SK-N-SH (cell line): ENCODE data around the gene ADAMTS17. TPM values are rescaled to one million over a fixed set of nuclear protein-coding genes. Genes with fewer than 3 reads are reported as not detected.

Experiments
- CTCF ChIA-PET: fragments of 300-600, 350-600 bp; formaldehyde crosslinking; extraction: SDS; loops from one replicate; lab custom pipeline; 2021; lab: Yijun Ruan, JAX
- POLR2A ChIA-PET: fragments of 350-600 bp; sonication (Branson Sonifier 250); formaldehyde crosslinking; extraction: SDS; loops from one replicate; lab custom pipeline; 2020; ENCODE audit warnings: antibody characterized with exemption, inconsistent platforms; lab: Yijun Ruan, JAX
- DNase-seq: peaks from one replicate; pipeline ENCODE4 v3.0.0; 2012
- H2AFZ ChIP-seq: fragments of 200-600 bp; sonication (generic); 2 replicates; pipeline ENCODE4 v1.8.1; 2016; ENCODE audit warnings: antibody characterized with exemption, mild to moderate bottlenecking, low read depth
- H3F3A ChIP-seq: fragments of 200-600 bp; sonication (generic); replicated peaks from 2 replicates; pipeline ENCODE3; 2016; ENCODE audit warnings: antibody characterized with exemption, mild to moderate bottlenecking; ENCODE audit not compliant: insufficient read depth
- H3K27ac ChIP-seq, 2 experiments: fragments of 200-500 bp in 1 of 2; fragments of 200-600 bp in 1 of 2; sonication (Bioruptor generic) in 1 of 2; sonication (generic), shearing (Covaris generic) in 1 of 2; 2 replicates each; pipeline versions ENCODE4 v1.5.1 to v1.6.1; 2014 to 2016; ENCODE audit warnings: low read depth in 2 of 2, inconsistent platforms in 1 of 2, low read length in 1 of 2, mild to moderate bottlenecking in 1 of 2, mixed read lengths in 1 of 2
- H3K27me3 ChIP-seq: fragments of 200-600 bp; sonication (generic), shearing (Covaris generic); 2 replicates; pipeline ENCODE4 v1.6.1; 2016; ENCODE audit warnings: mixed run types; ENCODE audit not compliant: insufficient read depth
- H3K36me3 ChIP-seq, 2 experiments: fragments of 200-500 bp in 1 of 2; fragments of 200-600 bp in 1 of 2; sonication (Bioruptor generic) in 1 of 2; sonication (generic) in 1 of 2; replicated peaks in 1 of 2; 2 replicates each; pipeline versions ENCODE3 to v1.5.1; 2014 to 2016; ENCODE audit warnings: low read length in 1 of 2, mild to moderate bottlenecking in 1 of 2; ENCODE audit not compliant: insufficient read depth in 2 of 2, control insufficient read depth in 1 of 2
- H3K4me1 ChIP-seq, 2 experiments: fragments of 200-500 bp in 1 of 2; fragments of 200-600 bp in 1 of 2; sonication (Bioruptor generic) in 1 of 2; sonication (generic), shearing (Covaris generic) in 1 of 2; 2 replicates each; pipeline versions ENCODE4 v1.5.1 to v1.6.1; 2014 to 2016; ENCODE audit warnings: low read depth in 1 of 2, low read length in 1 of 2, mixed run types in 1 of 2; ENCODE audit not compliant: insufficient read depth in 2 of 2, control insufficient read depth in 1 of 2
- H3K4me2 ChIP-seq: fragments of 200-600 bp; sonication (generic), shearing (Covaris generic); 2 replicates; pipeline ENCODE4 v1.6.1; 2017; ENCODE audit warnings: mixed run types
- H3K4me3 ChIP-seq, 2 experiments: fragments of 200-500 bp in 1 of 2; fragments of 200-600 bp in 1 of 2; sonication (Bioruptor generic) in 1 of 2; sonication (generic), shearing (Covaris generic) in 1 of 2; 2 replicates each; pipeline versions ENCODE4 v1.5.1 to v1.8.1; 2014 to 2016; ENCODE audit warnings: low read depth in 2 of 2, inconsistent platforms in 1 of 2, low read length in 1 of 2, mild to moderate bottlenecking in 1 of 2, mixed read lengths in 1 of 2, moderate library complexity in 1 of 2
- H3K79me2 ChIP-seq: fragments of 200-600 bp; sonication (generic); 2 replicates; pipeline ENCODE4 v1.8.1; 2017; ENCODE audit warnings: mild to moderate bottlenecking; ENCODE audit not compliant: insufficient read depth
- H3K9ac ChIP-seq: fragments of 200-600 bp; sonication (generic); 2 replicates; pipeline ENCODE4 v1.6.1; 2017; ENCODE audit warnings: mixed run types
- H3K9me2 ChIP-seq: fragments of 200-600 bp; sonication (generic); 2 replicates; pipeline ENCODE4 v1.6.1; 2017; ENCODE audit warnings: mixed run types
- H3K9me3 ChIP-seq: fragments of 200-600 bp; sonication (generic); 2 replicates; pipeline ENCODE4 v1.6.1; 2017; ENCODE audit warnings: mixed run types, mild to moderate bottlenecking, moderate library complexity
- H4K20me1 ChIP-seq: fragments of 200-600 bp; sonication (generic); 2 replicates; pipeline ENCODE4 v1.6.1; 2017; ENCODE audit warnings: mild to moderate bottlenecking, mixed run types; ENCODE audit not compliant: insufficient read depth
- ELF1 ChIP-seq: IDR thresholded peaks from 2 replicates; pipeline ENCODE4 v1.4.0; 2012
- EZH2phosphoT487 ChIP-seq: fragments of 200-600 bp; sonication (generic); IDR thresholded peaks from 2 replicates; pipeline ENCODE4 v1.6.1; 2017; ENCODE audit warnings: low read depth, mixed run types, mild to moderate bottlenecking, antibody characterized with exemption, moderate library complexity, borderline replicate concordance
- GATA2 ChIP-seq: sonication (generic); formaldehyde crosslinking; IDR thresholded peaks from 2 replicates; pipeline ENCODE4 v1.5.0; 2020; ENCODE audit warnings: mild to moderate bottlenecking, missing genetic modification reagents
- JUND ChIP-seq: IDR thresholded peaks from 2 replicates; pipeline ENCODE4 v1.4.0; 2012
- MEF2A ChIP-seq: IDR thresholded peaks from 2 replicates; pipeline ENCODE4 v1.4.0; 2012; ENCODE audit warnings: low read depth, borderline replicate concordance
- MXI1 ChIP-seq: IDR thresholded peaks from 2 replicates; pipeline ENCODE4 v1.6.1; 2012; ENCODE audit warnings: mild to moderate bottlenecking, low read depth, low read length, improper control_type of control experiment
- NFIC ChIP-seq: IDR thresholded peaks from 2 replicates; pipeline ENCODE4 v1.4.0; 2012; ENCODE audit warnings: borderline replicate concordance
- NRF1 ChIP-seq: IDR thresholded peaks from 2 replicates; pipeline ENCODE4 v1.6.1; 2012; ENCODE audit warnings: low read depth, mild to moderate bottlenecking, low read length
- RAD21 ChIP-seq: IDR thresholded peaks from 2 replicates; pipeline ENCODE4 v1.6.1; 2012; ENCODE audit warnings: mild to moderate bottlenecking, low read length
- RCOR1 ChIP-seq: fragments of 150-350 bp; IDR thresholded peaks from 2 replicates; pipeline ENCODE4 v1.6.1; 2017; ENCODE audit warnings: antibody characterized with exemption, low read length
- RFX5 ChIP-seq: IDR thresholded peaks from 2 replicates; pipeline ENCODE4 v1.6.1; 2012; ENCODE audit warnings: mild to moderate bottlenecking, improper control_type of control experiment, low read length
- SIN3A ChIP-seq: IDR thresholded peaks from 2 replicates; pipeline ENCODE4 v1.6.1; 2012; ENCODE audit warnings: low read depth, mild to moderate bottlenecking, low read length, moderate library complexity, borderline replicate concordance
- SMC3 ChIP-seq: IDR thresholded peaks from 2 replicates; pipeline ENCODE4 v1.6.1; 2012; ENCODE audit warnings: low read depth, low read length, improper control_type of control experiment
- TAF1 ChIP-seq: IDR thresholded peaks from 2 replicates; pipeline ENCODE4 v1.6.1; 2012; ENCODE audit warnings: low read depth, mild to moderate bottlenecking, low read length, moderate library complexity, borderline replicate concordance
- TCF12 ChIP-seq: IDR thresholded peaks from 2 replicates; pipeline ENCODE4 v1.4.0; 2012
- TEAD4 ChIP-seq: IDR thresholded peaks from 2 replicates; pipeline ENCODE4 v1.4.0; 2012; ENCODE audit warnings: mild to moderate bottlenecking, borderline replicate concordance; ENCODE audit not compliant: insufficient read depth
- WGBS: methylation state at CpG from one replicate; pipeline ENCODE4 v1.1.6; 2017; ENCODE audit warnings: low lambda C conversion rate; 5-methylcytosine and 5-hydroxymethylcytosine counted together
- polyA plus RNA-seq, 3 experiments: library from polyadenylated mRNA; depleted of rRNA; stranded (reverse); fragments of >200 nt; gene quantifications; 2 replicates each; pipeline ENCODE4 v1.2.3, GENCODE V29; 2012
- TF ChIP-seq, protein P1 (sequence below): IDR thresholded peaks from 2 replicates; pipeline ENCODE4; 2012
- TF ChIP-seq, protein P2 (sequence below): fragments of 150-350 bp; IDR thresholded peaks from 2 replicates; pipeline ENCODE4 v1.6.1; 2017; ENCODE audit warnings: antibody characterized with exemption, low read length, low read depth, borderline replicate concordance
- TF ChIP-seq, protein P3 (sequence below): IDR thresholded peaks from 2 replicates; pipeline ENCODE4 v1.4.0; 2012; ENCODE audit warnings: low read depth, borderline replicate concordance
- TF ChIP-seq, protein P4 (sequence below): IDR thresholded peaks from 2 replicates; pipeline ENCODE4 v1.6.1; 2012; ENCODE audit warnings: mild to moderate bottlenecking, low read depth, low read length, moderate library complexity

ADAMTS17 gene
- polyA plus RNA-seq, 1 of the 3 experiments (the other 2 are of a cell fraction), result not detected

DNA sequence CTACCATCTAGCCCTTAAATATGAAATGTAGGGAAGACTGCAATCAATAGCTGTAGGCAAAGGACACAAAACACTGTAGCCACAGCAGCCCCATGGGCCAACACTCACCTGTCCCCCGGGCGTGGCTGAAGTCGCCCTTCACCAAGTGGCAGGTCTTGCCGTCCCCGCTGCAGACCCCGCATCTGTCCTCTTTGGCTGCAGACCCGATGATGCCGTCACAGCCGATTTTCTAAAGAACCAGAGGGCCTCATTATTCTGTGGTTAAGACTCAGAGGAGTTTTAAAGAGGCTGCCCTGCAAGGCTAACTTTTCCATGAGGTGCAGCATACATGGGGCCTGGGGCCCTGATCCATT lies 245.6 kb downstream of the ADAMTS17 start (continued):
- no peak for TF ChIP-seq ELF1
- TF ChIP-seq SMC3, result no peak
- TF ChIP-seq, all 33 proteins: peak for 0

DNA sequence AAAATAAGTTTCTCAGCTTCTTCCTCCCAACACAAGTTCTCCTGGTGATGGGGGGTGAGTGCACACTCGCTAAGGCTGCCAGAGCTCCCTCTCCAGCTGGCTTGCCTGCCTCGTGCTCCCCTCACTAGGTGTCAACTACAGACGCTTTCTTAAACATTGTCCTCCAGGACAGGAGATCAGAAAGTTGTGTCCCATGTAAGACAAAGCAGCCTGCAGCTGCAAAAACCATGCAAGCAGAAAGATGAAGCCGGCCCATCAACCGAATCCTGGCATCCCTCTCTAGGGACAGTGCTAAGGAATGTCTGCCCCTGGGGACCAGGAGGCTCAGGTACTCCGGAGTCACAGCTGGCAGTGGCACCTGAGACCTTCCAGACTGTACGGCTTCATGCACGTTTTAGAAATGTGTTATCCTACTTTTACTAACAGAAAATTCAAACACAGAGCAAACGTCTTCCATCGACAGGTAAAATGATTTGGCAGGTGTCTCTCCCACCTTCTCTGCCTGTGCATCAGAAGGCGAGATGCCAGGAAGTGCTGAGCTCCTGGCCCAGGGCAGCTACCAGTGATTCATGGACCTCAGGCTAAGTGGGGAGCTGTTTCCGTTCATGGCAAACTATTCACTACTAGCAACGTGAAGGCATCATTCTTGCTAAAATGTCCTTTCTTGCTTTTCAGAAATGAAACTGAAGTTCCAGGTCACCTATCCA lies 246.1 kb downstream of the ADAMTS17 start:
- Histone ChIP-seq H3K4me1 (no peaks in the 10 kb centered on the region; a peak in 1 of 4 replicates), H3K79me2 (no peaks in the 10 kb centered on the region), H4K20me1 (no peaks in the 10 kb centered on the region), H3F3A (no peaks in the 10 kb centered on the region), H3K27me3 (no peaks in the 10 kb centered on the region), H3K27ac (no peak overlapping the region), H3K4me2 (no peak overlapping the region), H3K9me2 (no peaks in the 10 kb centered on the region), H3K9ac (no peak overlapping the region), H3K36me3 (no peaks in the 10 kb centered on the region), H2AFZ (no peak overlapping the region), H3K9me3 (no peaks in the 10 kb centered on the region), H3K4me3 (no peak overlapping the region)
- CTCF ChIA-PET, result interaction anchor here (0.9 kb wide), 1 partner anchor 243 kb away, joined by 3 read pairs; no protein-coding TSS in a partner anchor
- no peak for TF ChIP-seq NRF1
- no peak for TF ChIP-seq TAF1
- no peak for TF ChIP-seq TCF12
- TF ChIP-seq SIN3A, result no peak
- TF ChIP-seq, protein P1, sequence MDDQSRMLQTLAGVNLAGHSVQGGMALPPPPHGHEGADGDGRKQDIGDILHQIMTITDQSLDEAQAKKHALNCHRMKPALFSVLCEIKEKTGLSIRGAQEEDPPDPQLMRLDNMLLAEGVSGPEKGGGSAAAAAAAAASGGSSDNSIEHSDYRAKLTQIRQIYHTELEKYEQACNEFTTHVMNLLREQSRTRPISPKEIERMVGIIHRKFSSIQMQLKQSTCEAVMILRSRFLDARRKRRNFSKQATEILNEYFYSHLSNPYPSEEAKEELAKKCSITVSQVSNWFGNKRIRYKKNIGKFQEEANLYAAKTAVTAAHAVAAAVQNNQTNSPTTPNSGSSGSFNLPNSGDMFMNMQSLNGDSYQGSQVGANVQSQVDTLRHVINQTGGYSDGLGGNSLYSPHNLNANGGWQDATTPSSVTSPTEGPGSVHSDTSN, result no peak
- no peak for TF ChIP-seq EZH2phosphoT487
- TF ChIP-seq GATA2 (CRISPR knock-in tag), result no peak
- TF ChIP-seq RAD21, result no peak
- no peak for TF ChIP-seq MXI1
- TF ChIP-seq, protein P2, sequence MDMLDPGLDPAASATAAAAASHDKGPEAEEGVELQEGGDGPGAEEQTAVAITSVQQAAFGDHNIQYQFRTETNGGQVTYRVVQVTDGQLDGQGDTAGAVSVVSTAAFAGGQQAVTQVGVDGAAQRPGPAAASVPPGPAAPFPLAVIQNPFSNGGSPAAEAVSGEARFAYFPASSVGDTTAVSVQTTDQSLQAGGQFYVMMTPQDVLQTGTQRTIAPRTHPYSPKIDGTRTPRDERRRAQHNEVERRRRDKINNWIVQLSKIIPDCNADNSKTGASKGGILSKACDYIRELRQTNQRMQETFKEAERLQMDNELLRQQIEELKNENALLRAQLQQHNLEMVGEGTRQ, result no peak
- no peak for TF ChIP-seq TEAD4
- no peak for TF ChIP-seq JUND
- TF ChIP-seq, protein P3, sequence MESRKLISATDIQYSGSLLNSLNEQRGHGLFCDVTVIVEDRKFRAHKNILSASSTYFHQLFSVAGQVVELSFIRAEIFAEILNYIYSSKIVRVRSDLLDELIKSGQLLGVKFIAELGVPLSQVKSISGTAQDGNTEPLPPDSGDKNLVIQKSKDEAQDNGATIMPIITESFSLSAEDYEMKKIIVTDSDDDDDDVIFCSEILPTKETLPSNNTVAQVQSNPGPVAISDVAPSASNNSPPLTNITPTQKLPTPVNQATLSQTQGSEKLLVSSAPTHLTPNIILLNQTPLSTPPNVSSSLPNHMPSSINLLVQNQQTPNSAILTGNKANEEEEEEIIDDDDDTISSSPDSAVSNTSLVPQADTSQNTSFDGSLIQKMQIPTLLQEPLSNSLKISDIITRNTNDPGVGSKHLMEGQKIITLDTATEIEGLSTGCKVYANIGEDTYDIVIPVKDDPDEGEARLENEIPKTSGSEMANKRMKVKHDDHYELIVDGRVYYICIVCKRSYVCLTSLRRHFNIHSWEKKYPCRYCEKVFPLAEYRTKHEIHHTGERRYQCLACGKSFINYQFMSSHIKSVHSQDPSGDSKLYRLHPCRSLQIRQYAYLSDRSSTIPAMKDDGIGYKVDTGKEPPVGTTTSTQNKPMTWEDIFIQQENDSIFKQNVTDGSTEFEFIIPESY, result no peak
- no peak for TF ChIP-seq MEF2A
- TF ChIP-seq, protein P4, sequence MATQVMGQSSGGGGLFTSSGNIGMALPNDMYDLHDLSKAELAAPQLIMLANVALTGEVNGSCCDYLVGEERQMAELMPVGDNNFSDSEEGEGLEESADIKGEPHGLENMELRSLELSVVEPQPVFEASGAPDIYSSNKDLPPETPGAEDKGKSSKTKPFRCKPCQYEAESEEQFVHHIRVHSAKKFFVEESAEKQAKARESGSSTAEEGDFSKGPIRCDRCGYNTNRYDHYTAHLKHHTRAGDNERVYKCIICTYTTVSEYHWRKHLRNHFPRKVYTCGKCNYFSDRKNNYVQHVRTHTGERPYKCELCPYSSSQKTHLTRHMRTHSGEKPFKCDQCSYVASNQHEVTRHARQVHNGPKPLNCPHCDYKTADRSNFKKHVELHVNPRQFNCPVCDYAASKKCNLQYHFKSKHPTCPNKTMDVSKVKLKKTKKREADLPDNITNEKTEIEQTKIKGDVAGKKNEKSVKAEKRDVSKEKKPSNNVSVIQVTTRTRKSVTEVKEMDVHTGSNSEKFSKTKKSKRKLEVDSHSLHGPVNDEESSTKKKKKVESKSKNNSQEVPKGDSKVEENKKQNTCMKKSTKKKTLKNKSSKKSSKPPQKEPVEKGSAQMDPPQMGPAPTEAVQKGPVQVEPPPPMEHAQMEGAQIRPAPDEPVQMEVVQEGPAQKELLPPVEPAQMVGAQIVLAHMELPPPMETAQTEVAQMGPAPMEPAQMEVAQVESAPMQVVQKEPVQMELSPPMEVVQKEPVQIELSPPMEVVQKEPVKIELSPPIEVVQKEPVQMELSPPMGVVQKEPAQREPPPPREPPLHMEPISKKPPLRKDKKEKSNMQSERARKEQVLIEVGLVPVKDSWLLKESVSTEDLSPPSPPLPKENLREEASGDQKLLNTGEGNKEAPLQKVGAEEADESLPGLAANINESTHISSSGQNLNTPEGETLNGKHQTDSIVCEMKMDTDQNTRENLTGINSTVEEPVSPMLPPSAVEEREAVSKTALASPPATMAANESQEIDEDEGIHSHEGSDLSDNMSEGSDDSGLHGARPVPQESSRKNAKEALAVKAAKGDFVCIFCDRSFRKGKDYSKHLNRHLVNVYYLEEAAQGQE, result no peak
- TF ChIP-seq RCOR1, result no peak
- no peak for TF ChIP-seq NFIC
- no peak for TF ChIP-seq RFX5
- no peak for DNase-seq
- WGBS, result 41% methylated on average over 13 of the region's 13 CpGs
- POLR2A ChIA-PET, result no interaction called here
